HFFc6 (cell line): ENCODE measurements around the gene DTX3L. TPM values are rescaled to one million over a fixed set of nuclear protein-coding genes. Genes with fewer than 3 reads are reported as not detected.

Experiments
- DNase-seq: peaks from one replicate; pipeline ENCODE4 v3.0.0-alpha.2; 2018
- H3K27ac Mint-ChIP-seq: 2 replicates; pipeline ENCODE4 v1.8.0; 2020; ENCODE audit warnings: mild to moderate bottlenecking, mixed read lengths
- H3K27me3 Mint-ChIP-seq: 2 replicates; pipeline ENCODE4 v1.8.0; 2021; ENCODE audit warnings: mild to moderate bottlenecking, moderate library complexity, mixed read lengths; ENCODE audit not compliant: insufficient read depth
- H3K36me3 Mint-ChIP-seq: 2 replicates; pipeline ENCODE4 v1.8.0; 2021; ENCODE audit warnings: low read depth, mixed read lengths
- H3K4me1 Mint-ChIP-seq: 2 replicates; pipeline ENCODE4 v1.8.0; 2020; ENCODE audit warnings: low read depth, mixed read lengths
- H3K4me3 Mint-ChIP-seq: 2 replicates; pipeline ENCODE4 v1.8.0; 2020; ENCODE audit warnings: mild to moderate bottlenecking, moderate library complexity, mixed read lengths
- H3K9me3 Mint-ChIP-seq: 2 replicates; pipeline ENCODE4 v1.8.0; 2020; ENCODE audit warnings: mild to moderate bottlenecking, mixed read lengths
- total RNA-seq, 6 experiments: library from RNA; stranded (reverse); fragmentation: NEBNext Ultra II Directional; extraction: Animal tissue kit (Norgen Biotek cat#: 25700); gene quantifications; 2 replicates in 1 of 6; 3 replicates in 5 of 6; pipeline ENCODE4 v1.2.3, GENCODE V29; 2021
- TF ChIP-seq, protein P1 (sequence below): fragments of 200-600 bp; sonication (generic); IDR thresholded peaks from 2 replicates; pipeline ENCODE4 v1.5.0; 2021; ENCODE audit warnings: antibody characterized with exemption, mild to moderate bottlenecking

The DTX3L gene
- total RNA-seq, 6 experiments from 2014 or later, result 6.2 to 16.7 (median 15.6) TPM

- TF ChIP-seq, protein P1, sequence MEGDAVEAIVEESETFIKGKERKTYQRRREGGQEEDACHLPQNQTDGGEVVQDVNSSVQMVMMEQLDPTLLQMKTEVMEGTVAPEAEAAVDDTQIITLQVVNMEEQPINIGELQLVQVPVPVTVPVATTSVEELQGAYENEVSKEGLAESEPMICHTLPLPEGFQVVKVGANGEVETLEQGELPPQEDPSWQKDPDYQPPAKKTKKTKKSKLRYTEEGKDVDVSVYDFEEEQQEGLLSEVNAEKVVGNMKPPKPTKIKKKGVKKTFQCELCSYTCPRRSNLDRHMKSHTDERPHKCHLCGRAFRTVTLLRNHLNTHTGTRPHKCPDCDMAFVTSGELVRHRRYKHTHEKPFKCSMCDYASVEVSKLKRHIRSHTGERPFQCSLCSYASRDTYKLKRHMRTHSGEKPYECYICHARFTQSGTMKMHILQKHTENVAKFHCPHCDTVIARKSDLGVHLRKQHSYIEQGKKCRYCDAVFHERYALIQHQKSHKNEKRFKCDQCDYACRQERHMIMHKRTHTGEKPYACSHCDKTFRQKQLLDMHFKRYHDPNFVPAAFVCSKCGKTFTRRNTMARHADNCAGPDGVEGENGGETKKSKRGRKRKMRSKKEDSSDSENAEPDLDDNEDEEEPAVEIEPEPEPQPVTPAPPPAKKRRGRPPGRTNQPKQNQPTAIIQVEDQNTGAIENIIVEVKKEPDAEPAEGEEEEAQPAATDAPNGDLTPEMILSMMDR, result no peak
- H3K36me3 Mint-ChIP-seq, result peaks cover 21% of the 10 kb centered on the region
- no peak overlapping the region for H3K4me3 Mint-ChIP-seq
- H3K9me3 Mint-ChIP-seq, result no peaks in the 10 kb centered on the region
- no peak overlapping the region for H3K27ac Mint-ChIP-seq
- no peak for DNase-seq
- peaks cover 34% of the 10 kb centered on the region for H3K4me1 Mint-ChIP-seq
- H3K27me3 Mint-ChIP-seq, result peaks cover 2% of the 10 kb centered on the region
Measured at GRCh38 chr3:122535964-122536631, 28.0 kb upstream of the DTX3L start.

- H3K9me3 Mint-ChIP-seq, result no peaks in the 10 kb centered on the region
- H3K4me1 Mint-ChIP-seq, result peaks cover 34% of the 10 kb centered on the region
- no peak overlapping the region for H3K27ac Mint-ChIP-seq
- DNase-seq, result no peak
- TF ChIP-seq, protein P1, result no peak
- H3K27me3 Mint-ChIP-seq, result peaks cover 2% of the 10 kb centered on the region
- no peak overlapping the region for H3K4me3 Mint-ChIP-seq
- peaks cover 21% of the 10 kb centered on the region for H3K36me3 Mint-ChIP-seq
Measured at GRCh38 chr3:122536632-122537001, 27.5 kb upstream of the DTX3L start.

- no peaks in the 10 kb centered on the region for H3K9me3 Mint-ChIP-seq
- peaks cover 10% of the 10 kb centered on the region for H3K4me1 Mint-ChIP-seq
- H3K27me3 Mint-ChIP-seq, result no peaks in the 10 kb centered on the region; the same call in 1 of the 2 replicates
- H3K27ac Mint-ChIP-seq, result no peak overlapping the region
- DNase-seq, result no peak
- no peak overlapping the region for H3K4me3 Mint-ChIP-seq
- TF ChIP-seq, protein P1, result no peak
- peaks cover 8% of the 10 kb centered on the region for H3K36me3 Mint-ChIP-seq
Measured at GRCh38 chr3:122538956-122539490, 25.1 kb upstream of the DTX3L start.

- DNase-seq, result no peak
- Mint-ChIP-seq H3K9me3 (no peaks in the 10 kb centered on the region), H3K4me1 (no peaks in the 10 kb centered on the region), H3K4me3 (no peak overlapping the region), H3K27ac (no peak overlapping the region), H3K36me3 (peaks cover 15% of the 10 kb centered on the region; the same call in 1 of the 2 replicates), H3K27me3 (no peaks in the 10 kb centered on the region)
- TF ChIP-seq, protein P1, result no peak
Measured at GRCh38 chr3:122546151-122546550, 18.0 kb upstream of the DTX3L start.

- Mint-ChIP-seq H3K4me1 (no peaks in the 10 kb centered on the region), H3K36me3 (peaks cover 15% of the 10 kb centered on the region; the same call in 1 of the 2 replicates), H3K27me3 (no peaks in the 10 kb centered on the region), H3K27ac (no peak overlapping the region), H3K4me3 (no peak overlapping the region), H3K9me3 (no peaks in the 10 kb centered on the region)
- TF ChIP-seq, protein P1, result no peak
- DNase-seq, result no peak
Measured at GRCh38 chr3:122548076-122548475, 16.1 kb upstream of the DTX3L start.
